Gastrocnemius medialis (tissue), 4 donors: ENCODE results near the gene C18orf32. TPM values are rescaled to one million over a fixed set of nuclear protein-coding genes. Genes with fewer than 3 reads are reported as not detected.

Experiments used
- ATAC-seq, 2 donors: fragments of 150-250 bp; one replicate each; pipeline ENCODE4 v1.9.1; 2016
- DNase-seq, 2 donors: peaks; one replicate each; pipeline ENCODE4 v3.0.0-alpha.2; 2019
- H3K27ac ChIP-seq, 4 donors: fragments of 200-600 bp; sonication (generic); 1 replicate in 1 of 4; 2 replicates in 3 of 4; pipeline ENCODE4 v1.5.1; 2016 to 2018; ENCODE audit warnings: mild to moderate bottlenecking in 2 of 4, moderate library complexity in 1 of 4
- H3K27me3 ChIP-seq, 3 donors: fragments of 200-600 bp; sonication (generic) in 2 of 3; 1 replicate in 1 of 3; 2 replicates in 2 of 3; pipeline versions ENCODE4 v1.5.1 to v1.6.0; 2016 to 2019; ENCODE audit warnings: mild to moderate bottlenecking in 1 of 3, moderate library complexity in 1 of 3
- H3K36me3 ChIP-seq, 2 donors: fragments of 200-600 bp; sonication (generic) in 1 of 2; one replicate each; pipeline ENCODE4 v1.5.1; 2017 to 2018
- H3K4me1 ChIP-seq, 2 donors: fragments of 200-600 bp; sonication (generic) in 1 of 2; one replicate each; pipeline ENCODE4 v1.5.1; 2016 to 2017; ENCODE audit warnings: mild to moderate bottlenecking in 2 of 2
- H3K4me3 ChIP-seq, 4 donors: fragments of 200-600 bp; sonication (generic) in 3 of 4; 1 replicate in 1 of 4; 2 replicates in 3 of 4; pipeline ENCODE4 v1.5.1; 2016 to 2019; ENCODE audit warnings: mild to moderate bottlenecking in 2 of 4
- H3K9me3 ChIP-seq, 3 donors: fragments of 200-600 bp; sonication (generic) in 2 of 3; 1 replicate in 1 of 3; 2 replicates in 2 of 3; pipeline ENCODE4 v1.5.1; 2016 to 2019
- POLR2A ChIP-seq, 2 donors: fragments of 450-650 bp; IDR thresholded peaks; one replicate each; pipeline ENCODE4 v1.6.1; 2017; ENCODE audit warnings: antibody characterized with exemption in 2 of 2, mild to moderate bottlenecking in 2 of 2, moderate library complexity in 2 of 2
- in situ Hi-C, 4 donors: fragments of 200-750 bp; cut with MboI; loops; one replicate each; pipeline versions ENCODE4 v1.15.0 to v1.8.0; 2017; ENCODE audit warnings: low sequenced_read_pairs in 4 of 4
- intact Hi-C: fragments of 100-400 bp; cut with DNase I; formaldehyde crosslinking; loops from one replicate; pipeline ENCODE4 v1.15.1; 2023; ENCODE audit warnings: low total_unique reads
- total RNA-seq, 4 donors: library from RNA; depleted of rRNA; stranded (reverse); fragments of >200 nt; gene quantifications; one replicate each; pipeline versions ENCODE4 v1.1.0 to v1.2.3, GENCODE V29; 2016
- TF ChIP-seq, protein P1 (sequence below), 5 experiments: fragments of 450-650 bp in 3 of 5; fragments of 200-600 bp in 2 of 5; sonication (generic) in 2 of 5; IDR thresholded peaks in 4 of 5; conservative IDR thresholded peaks in 1 of 5; 1 replicate in 4 of 5; 2 replicates in 1 of 5; pipeline ENCODE4 v1.5.1; 2016 to 2019; ENCODE audit warnings: antibody characterized with exemption in 5 of 5, mild to moderate bottlenecking in 3 of 5, moderate library complexity in 3 of 5

The C18orf32 gene
- total RNA-seq, 4 donors from 2014 or later: 14.0 to 28.2 (median 19.6) TPM

DNA sequence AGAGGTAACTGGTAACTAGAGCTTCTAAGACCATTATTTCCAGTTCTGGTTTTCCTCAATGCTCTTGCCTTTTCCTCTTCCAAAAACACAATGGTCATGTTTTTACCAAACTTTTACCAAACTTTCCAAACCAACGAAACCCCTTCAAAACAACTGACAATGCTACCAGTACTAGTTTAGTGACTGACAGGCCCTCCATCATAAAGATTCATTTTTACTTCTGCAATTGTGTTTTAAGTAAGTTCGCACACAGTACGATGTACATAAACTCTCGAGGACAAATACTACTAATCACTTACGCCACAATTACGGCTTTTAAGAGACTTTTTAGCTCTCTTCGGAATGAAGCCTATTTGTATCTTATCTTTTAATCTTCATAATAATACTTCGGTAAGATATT, 900 bp downstream of the C18orf32 start:
- intact Hi-C loops: loop anchor here (1.0 to 10.0 kb wide), 6 partner anchors 26 to 1711 kb away; partner anchors contain the start of genes ACAA2, DYM, MEX3C and SMAD2
- peak overlapping the region; percentile 94 to 98 (median 98) for H3K27ac ChIP-seq
- H3K27me3 ChIP-seq: no peaks in the 10 kb centered on the region
- H3K36me3 ChIP-seq: peaks cover 2 to 58% of the 10 kb centered on the region in 2 donors
- H3K4me3 ChIP-seq: peak overlapping the region; percentile 82 to 93 (median 90)
- H3K9me3 ChIP-seq: no peaks in the 10 kb centered on the region
- peaks cover 32 to 33% of the 10 kb centered on the region in 2 donors for H3K4me1 ChIP-seq
- in situ Hi-C loops: loop anchor here in 3 of 4 donors (25.0 kb wide), 1 partner anchor 801 kb away; the partner anchor contains the start of genes CXXC1 (in 3 of the 3) and MBD1 (in 3 of the 3)
- DNase-seq (no peak), ATAC-seq (no peak)
- TF ChIP-seq, protein P1, sequence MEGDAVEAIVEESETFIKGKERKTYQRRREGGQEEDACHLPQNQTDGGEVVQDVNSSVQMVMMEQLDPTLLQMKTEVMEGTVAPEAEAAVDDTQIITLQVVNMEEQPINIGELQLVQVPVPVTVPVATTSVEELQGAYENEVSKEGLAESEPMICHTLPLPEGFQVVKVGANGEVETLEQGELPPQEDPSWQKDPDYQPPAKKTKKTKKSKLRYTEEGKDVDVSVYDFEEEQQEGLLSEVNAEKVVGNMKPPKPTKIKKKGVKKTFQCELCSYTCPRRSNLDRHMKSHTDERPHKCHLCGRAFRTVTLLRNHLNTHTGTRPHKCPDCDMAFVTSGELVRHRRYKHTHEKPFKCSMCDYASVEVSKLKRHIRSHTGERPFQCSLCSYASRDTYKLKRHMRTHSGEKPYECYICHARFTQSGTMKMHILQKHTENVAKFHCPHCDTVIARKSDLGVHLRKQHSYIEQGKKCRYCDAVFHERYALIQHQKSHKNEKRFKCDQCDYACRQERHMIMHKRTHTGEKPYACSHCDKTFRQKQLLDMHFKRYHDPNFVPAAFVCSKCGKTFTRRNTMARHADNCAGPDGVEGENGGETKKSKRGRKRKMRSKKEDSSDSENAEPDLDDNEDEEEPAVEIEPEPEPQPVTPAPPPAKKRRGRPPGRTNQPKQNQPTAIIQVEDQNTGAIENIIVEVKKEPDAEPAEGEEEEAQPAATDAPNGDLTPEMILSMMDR (IDR thresholded peaks at IDR 0.05 in 4 of 5, conservative IDR thresholded peaks at IDR 0.05 in 1 of 5): no peak
- no peak for TF ChIP-seq POLR2A (IDR thresholded peaks at IDR 0.05)

DNA sequence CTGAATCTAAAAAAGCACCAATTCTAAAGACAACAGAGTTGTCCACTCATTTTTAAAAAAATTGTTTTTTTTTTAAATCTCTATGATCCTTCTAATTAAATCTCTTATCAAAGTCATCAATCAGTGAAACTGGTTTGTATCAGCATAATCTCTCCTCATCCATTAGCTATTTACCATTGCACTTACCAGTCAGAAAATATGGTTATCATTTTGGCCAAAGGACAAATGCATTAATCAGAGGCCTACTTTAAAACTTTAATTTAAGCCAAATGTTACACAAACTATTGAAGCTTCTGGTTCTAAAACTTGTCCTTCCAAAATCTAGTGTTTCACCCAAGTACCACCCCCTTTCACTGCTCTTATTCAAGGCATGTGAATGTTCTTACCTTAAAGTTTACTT, 3.8 kb downstream of the C18orf32 start:
- ATAC-seq (no peak), DNase-seq (no peak)
- in situ Hi-C loops: loop anchor here in 3 of 4 donors (25.0 kb wide), 1 partner anchor 804 kb away; the partner anchor contains the start of genes CXXC1 (in 3 of the 3) and MBD1 (in 3 of the 3)
- H3K36me3 ChIP-seq: peaks cover 2 to 45% of the 10 kb centered on the region in 2 donors
- H3K4me3 ChIP-seq: no peak overlapping the region
- no peaks in the 10 kb centered on the region for H3K9me3 ChIP-seq
- no peaks in the 10 kb centered on the region for H3K27me3 ChIP-seq
- no peak overlapping the region for H3K27ac ChIP-seq
- peaks cover 21 to 23% of the 10 kb centered on the region in 2 donors for H3K4me1 ChIP-seq
- intact Hi-C loops: loop anchor here (10.0 kb wide), 3 partner anchors 688 to 1548 kb away; partner anchors contain the start of gene SMAD2
- no peak for TF ChIP-seq POLR2A (IDR thresholded peaks at IDR 0.05)
- TF ChIP-seq, protein P1 (IDR thresholded peaks at IDR 0.05 in 4 of 5, conservative IDR thresholded peaks at IDR 0.05 in 1 of 5): no peak

DNA sequence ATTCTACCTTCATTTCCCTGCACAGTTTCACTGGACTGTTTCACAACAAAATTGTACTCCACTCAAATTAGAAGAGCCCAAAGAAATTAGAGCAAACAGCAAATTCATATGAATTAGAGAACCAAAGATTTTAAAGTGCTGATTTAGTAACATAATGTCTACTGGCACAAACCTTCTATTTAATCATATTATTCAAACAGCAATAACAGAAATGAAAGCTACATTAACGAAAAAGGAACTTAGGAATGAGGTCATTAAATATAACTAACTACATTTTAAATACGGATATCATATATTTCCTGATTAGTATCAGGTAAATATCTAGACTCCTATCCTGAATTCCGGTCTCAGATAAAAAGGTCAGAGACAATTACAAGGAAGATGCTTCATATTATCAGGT, 5.1 kb downstream of the C18orf32 start:
- Histone ChIP-seq H3K36me3 (peaks cover 0 to 38% of the 10 kb centered on the region in 2 donors), H3K9me3 (no peaks in the 10 kb centered on the region), H3K4me3 (no peak overlapping the region), H3K4me1 (peaks cover 15 to 19% of the 10 kb centered on the region in 2 donors), H3K27me3 (no peaks in the 10 kb centered on the region), H3K27ac (no peak overlapping the region)
- no peak for ATAC-seq
- DNase-seq: no peak
- intact Hi-C loops (loop anchor here (10.0 kb wide), 3 partner anchors 687 to 1547 kb away; partner anchors contain the start of gene SMAD2), in situ Hi-C loops (loop anchor here in 3 of 4 donors (25.0 kb wide), 1 partner anchor 805 kb away; the partner anchor contains the start of genes CXXC1 (in 3 of the 3) and MBD1 (in 3 of the 3))
- TF ChIP-seq, protein P1 (IDR thresholded peaks at IDR 0.05 in 4 of 5, conservative IDR thresholded peaks at IDR 0.05 in 1 of 5): no peak
- TF ChIP-seq POLR2A (IDR thresholded peaks at IDR 0.05): no peak

DNA sequence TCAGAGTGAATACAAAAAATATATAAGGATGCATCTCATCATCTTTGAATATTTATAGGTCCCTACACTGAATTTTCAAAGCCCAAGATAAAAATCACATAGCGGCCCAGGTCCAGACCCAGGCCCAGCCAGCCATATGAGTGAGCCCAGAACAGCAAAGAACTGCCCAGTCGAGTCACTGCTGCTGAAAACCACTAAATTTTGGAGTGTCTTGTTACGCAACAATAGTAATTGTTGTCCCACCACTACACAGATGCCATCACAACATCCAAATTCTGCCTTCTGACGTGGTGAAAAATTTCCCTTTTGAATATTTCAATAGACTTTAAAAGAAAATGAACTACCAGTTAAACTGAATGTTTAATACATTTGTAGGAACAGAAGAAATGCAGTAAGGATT, 5.7 kb downstream of the C18orf32 start:
- Histone ChIP-seq H3K36me3 (peaks cover 0 to 38% of the 10 kb centered on the region in 2 donors), H3K27me3 (no peaks in the 10 kb centered on the region), H3K9me3 (no peaks in the 10 kb centered on the region), H3K4me3 (no peak overlapping the region), H3K4me1 (peaks cover 14 to 25% of the 10 kb centered on the region in 2 donors), H3K27ac (no peak overlapping the region)
- in situ Hi-C loops (loop anchor here in 3 of 4 donors (25.0 kb wide), 1 partner anchor 806 kb away; the partner anchor contains the start of genes CXXC1 (in 3 of the 3) and MBD1 (in 3 of the 3)), intact Hi-C loops (loop anchor here (10.0 kb wide), 3 partner anchors 687 to 1547 kb away; partner anchors contain the start of gene SMAD2)
- TF ChIP-seq, protein P1 (IDR thresholded peaks at IDR 0.05 in 4 of 5, conservative IDR thresholded peaks at IDR 0.05 in 1 of 5): no peak
- no peak for TF ChIP-seq POLR2A (IDR thresholded peaks at IDR 0.05)
- ATAC-seq (no peak), DNase-seq (no peak)
